SK-N-SH (cell line): ENCODE data around the gene CYP11A1.

ENCODE experiments used
- CHD2 ChIP-seq: fragments of 150-350 bp; IDR thresholded peaks from 2 replicates; pipeline ENCODE4 v1.6.1; 2018; ENCODE audit warnings: low read length; ENCODE audit not compliant: partially characterized antibody
- ELF1 ChIP-seq: IDR thresholded peaks from 2 replicates; pipeline ENCODE4 v1.4.0; 2012
- EP300 ChIP-seq, 2 experiments: IDR thresholded peaks; 2 replicates each; pipeline versions ENCODE4 v1.4.0 to v1.6.1; 2012; ENCODE audit warnings: borderline replicate concordance in 1 of 2, low read depth in 1 of 2, low read length in 1 of 2
- EZH2phosphoT487 ChIP-seq: fragments of 200-600 bp; sonication (generic); IDR thresholded peaks from 2 replicates; pipeline ENCODE4 v1.6.1; 2017; ENCODE audit warnings: low read depth, mixed run types, mild to moderate bottlenecking, antibody characterized with exemption, moderate library complexity, borderline replicate concordance
- FOXM1 ChIP-seq: IDR thresholded peaks from 2 replicates; pipeline ENCODE4 v1.4.0; 2012; ENCODE audit warnings: low read depth, mild to moderate bottlenecking
- JUND ChIP-seq: IDR thresholded peaks from 2 replicates; pipeline ENCODE4 v1.4.0; 2012
- POLR2AphosphoS5 ChIP-seq: IDR thresholded peaks from 2 replicates; pipeline ENCODE4 v1.6.1; 2012; ENCODE audit warnings: low read depth, low read length
- RAD21 ChIP-seq: IDR thresholded peaks from 2 replicates; pipeline ENCODE4 v1.6.1; 2012; ENCODE audit warnings: mild to moderate bottlenecking, low read length
- RCOR1 ChIP-seq: fragments of 150-350 bp; IDR thresholded peaks from 2 replicates; pipeline ENCODE4 v1.6.1; 2017; ENCODE audit warnings: antibody characterized with exemption, low read length
- SMC3 ChIP-seq: IDR thresholded peaks from 2 replicates; pipeline ENCODE4 v1.6.1; 2012; ENCODE audit warnings: low read depth, low read length, improper control_type of control experiment
- TEAD4 ChIP-seq: IDR thresholded peaks from 2 replicates; pipeline ENCODE4 v1.4.0; 2012; ENCODE audit warnings: mild to moderate bottlenecking, borderline replicate concordance; ENCODE audit not compliant: insufficient read depth
- TF ChIP-seq, protein P1 (sequence below): fragments of 200-600 bp; sonication (generic); IDR thresholded peaks from 2 replicates; pipeline ENCODE4 v1.6.1; 2017; ENCODE audit warnings: antibody characterized with exemption, mild to moderate bottlenecking, moderate library complexity
- TF ChIP-seq, protein P2 (sequence below): IDR thresholded peaks from 2 replicates; pipeline ENCODE4 v1.6.1; 2012; ENCODE audit warnings: mild to moderate bottlenecking, low read depth, low read length, moderate library complexity
- TF ChIP-seq, protein P3 (sequence below): IDR thresholded peaks from 2 replicates; pipeline ENCODE4 v1.4.0; 2012; ENCODE audit warnings: low read depth

DNA sequence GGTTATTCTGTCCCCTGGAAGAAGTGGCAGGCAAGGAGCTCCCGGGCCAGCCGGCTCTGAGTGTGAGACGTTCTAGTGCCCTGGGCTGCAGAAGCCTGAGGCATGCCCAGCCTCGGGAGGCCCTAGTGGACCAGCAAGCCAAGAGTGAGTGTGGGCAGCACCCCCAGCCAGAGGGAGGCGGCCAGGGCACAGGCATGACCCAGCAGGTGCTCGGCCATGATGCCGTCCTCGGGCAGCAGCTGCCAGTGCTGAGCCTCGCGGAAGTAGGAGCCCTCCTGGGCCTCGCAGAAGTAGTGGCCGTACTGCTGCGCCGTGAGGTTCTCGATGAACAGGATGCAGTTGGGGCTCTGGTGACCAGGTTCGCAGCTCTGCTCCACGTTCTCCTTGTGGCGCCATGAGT is 43.1 kb upstream of the CYP11A1 start:
- TF ChIP-seq RCOR1 (no peak), CHD2 (no peak), EP300 (IDR thresholded peaks at IDR 0.05; ENCODE audit: borderline replicate concordance in 1 of 2, low read depth in 1 of 2, low read length in 1 of 2) (no peak), EZH2phosphoT487 (no peak), JUND (no peak), TEAD4 (no peak), FOXM1 (no peak), RAD21 (no peak), SMC3 (no peak), ELF1 (no peak), POLR2AphosphoS5 (no peak)
- TF ChIP-seq, protein P1, sequence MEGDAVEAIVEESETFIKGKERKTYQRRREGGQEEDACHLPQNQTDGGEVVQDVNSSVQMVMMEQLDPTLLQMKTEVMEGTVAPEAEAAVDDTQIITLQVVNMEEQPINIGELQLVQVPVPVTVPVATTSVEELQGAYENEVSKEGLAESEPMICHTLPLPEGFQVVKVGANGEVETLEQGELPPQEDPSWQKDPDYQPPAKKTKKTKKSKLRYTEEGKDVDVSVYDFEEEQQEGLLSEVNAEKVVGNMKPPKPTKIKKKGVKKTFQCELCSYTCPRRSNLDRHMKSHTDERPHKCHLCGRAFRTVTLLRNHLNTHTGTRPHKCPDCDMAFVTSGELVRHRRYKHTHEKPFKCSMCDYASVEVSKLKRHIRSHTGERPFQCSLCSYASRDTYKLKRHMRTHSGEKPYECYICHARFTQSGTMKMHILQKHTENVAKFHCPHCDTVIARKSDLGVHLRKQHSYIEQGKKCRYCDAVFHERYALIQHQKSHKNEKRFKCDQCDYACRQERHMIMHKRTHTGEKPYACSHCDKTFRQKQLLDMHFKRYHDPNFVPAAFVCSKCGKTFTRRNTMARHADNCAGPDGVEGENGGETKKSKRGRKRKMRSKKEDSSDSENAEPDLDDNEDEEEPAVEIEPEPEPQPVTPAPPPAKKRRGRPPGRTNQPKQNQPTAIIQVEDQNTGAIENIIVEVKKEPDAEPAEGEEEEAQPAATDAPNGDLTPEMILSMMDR, result no peak
- TF ChIP-seq, protein P2, sequence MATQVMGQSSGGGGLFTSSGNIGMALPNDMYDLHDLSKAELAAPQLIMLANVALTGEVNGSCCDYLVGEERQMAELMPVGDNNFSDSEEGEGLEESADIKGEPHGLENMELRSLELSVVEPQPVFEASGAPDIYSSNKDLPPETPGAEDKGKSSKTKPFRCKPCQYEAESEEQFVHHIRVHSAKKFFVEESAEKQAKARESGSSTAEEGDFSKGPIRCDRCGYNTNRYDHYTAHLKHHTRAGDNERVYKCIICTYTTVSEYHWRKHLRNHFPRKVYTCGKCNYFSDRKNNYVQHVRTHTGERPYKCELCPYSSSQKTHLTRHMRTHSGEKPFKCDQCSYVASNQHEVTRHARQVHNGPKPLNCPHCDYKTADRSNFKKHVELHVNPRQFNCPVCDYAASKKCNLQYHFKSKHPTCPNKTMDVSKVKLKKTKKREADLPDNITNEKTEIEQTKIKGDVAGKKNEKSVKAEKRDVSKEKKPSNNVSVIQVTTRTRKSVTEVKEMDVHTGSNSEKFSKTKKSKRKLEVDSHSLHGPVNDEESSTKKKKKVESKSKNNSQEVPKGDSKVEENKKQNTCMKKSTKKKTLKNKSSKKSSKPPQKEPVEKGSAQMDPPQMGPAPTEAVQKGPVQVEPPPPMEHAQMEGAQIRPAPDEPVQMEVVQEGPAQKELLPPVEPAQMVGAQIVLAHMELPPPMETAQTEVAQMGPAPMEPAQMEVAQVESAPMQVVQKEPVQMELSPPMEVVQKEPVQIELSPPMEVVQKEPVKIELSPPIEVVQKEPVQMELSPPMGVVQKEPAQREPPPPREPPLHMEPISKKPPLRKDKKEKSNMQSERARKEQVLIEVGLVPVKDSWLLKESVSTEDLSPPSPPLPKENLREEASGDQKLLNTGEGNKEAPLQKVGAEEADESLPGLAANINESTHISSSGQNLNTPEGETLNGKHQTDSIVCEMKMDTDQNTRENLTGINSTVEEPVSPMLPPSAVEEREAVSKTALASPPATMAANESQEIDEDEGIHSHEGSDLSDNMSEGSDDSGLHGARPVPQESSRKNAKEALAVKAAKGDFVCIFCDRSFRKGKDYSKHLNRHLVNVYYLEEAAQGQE, result no peak
- TF ChIP-seq, protein P3, sequence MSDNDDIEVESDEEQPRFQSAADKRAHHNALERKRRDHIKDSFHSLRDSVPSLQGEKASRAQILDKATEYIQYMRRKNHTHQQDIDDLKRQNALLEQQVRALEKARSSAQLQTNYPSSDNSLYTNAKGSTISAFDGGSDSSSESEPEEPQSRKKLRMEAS, result no peak
